HG02970 (cell line): Measurements from ENCODE around the gene SPATA16.

ENCODE experiments used
- ATAC-seq: cut with Tn5 transposase; IDR thresholded peaks from one replicate; pipeline ENCODE4 v1.9.1; 2021; ENCODE audit warnings: mild to moderate bottlenecking, moderate library complexity, moderate number of reproducible peaks; ENCODE audit not compliant: unreplicated experiment, low FRiP score

The SPATA16 gene

DNA sequence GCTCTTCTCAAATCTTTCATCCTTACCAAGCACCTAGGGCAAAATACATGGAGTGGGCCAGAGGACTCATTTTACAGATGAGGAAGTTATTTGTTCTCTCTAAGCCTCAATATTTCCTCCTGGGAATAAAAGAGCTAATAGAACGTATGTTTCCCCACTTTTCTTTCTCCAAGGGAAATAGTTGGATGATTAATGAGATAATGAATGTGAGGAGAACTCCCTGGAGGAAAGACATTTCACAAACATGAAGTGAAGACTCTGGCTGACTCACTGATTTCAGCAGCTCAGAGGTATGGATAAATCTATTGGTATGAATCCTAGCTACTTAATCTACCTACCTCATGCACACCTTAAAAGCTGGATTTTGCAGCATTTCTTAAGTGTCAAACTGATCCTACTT is 292.1 kb downstream of the SPATA16 start:
- ATAC-seq, result no peak

DNA sequence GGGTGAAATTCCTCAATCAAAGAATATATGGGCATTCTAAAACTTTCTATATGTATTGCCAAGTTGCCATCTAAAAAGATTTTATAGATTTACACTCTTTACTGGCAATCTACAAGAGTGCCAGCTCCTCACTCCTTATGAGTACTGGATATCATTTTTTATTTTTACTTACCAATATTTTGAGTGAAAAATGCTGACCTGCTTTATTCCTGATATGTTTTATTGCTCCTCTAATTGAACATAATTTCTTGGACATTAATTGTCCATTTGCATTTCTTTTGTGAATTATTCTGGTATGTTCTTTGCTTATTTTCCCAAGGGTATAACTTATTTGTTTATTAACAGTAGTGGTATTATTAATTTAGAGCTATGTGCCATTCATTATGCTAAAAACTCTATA is 293.7 kb downstream of the SPATA16 start:
- ATAC-seq, result no peak

DNA sequence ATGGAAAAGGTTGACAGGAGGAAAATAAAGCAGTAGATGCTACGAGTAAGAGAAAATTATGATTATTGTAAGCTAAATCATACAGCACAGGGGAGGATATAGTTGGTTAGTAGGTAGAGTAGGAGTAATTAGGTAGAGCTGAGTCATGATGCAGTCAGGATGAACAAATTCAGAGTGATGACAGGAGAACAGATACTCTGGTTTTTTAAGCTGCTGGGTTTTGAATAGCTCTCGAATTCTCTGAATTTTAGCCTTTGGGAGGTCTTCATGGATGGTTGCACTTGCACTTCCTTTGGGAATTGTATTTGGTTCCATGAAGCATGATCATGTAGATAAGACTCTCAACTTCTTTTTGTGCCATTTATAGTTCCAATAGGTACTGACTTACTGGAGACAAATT is 294.3 kb downstream of the SPATA16 start:
- no peak for ATAC-seq

DNA sequence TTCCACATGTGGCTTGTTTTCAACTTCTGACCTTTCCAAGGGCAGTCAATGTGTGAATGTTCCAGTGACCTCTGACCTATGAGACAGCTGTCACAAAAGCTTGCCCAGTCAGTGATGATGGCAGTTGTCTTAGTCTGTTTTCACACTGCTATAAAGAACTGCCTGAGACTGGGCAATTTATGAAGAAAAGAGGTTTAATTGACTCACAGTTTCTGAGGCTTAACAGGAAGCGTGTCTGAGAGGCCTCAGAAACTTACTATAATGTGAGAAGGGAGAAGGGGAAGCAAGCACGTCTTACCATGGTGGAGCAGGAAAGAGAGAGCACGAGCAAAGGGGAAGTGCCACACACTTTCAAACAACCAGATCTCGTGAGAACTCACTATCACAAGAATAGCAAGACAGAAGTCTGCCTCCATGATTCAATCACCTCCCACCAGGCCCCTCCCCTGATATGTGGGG is 294.9 kb downstream of the SPATA16 start:
- ATAC-seq, result no peak

- no peak for ATAC-seq
Observed at GRCh38 chr3:172844428-172844827, 296.6 kb downstream of the SPATA16 start.

DNA sequence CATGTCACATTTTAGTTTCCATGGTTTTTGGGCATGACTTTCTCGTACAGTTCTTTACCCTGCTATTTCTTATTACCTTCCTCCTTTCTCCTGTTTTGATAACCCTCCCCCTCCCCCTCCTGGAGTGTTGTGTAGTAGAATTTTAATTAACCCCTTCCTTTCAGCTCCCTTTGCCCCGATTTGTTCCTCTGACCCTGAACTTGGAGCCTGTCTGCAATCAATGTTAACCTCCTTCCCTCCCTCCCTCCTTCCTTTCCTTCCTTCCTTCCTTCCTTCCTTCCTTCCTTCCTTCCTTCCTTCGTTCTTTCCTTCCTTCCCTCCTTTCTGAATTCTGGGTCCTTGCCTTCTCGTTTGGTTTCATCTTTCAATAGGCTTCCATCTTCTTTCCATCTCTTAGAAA is 300.1 kb downstream of the SPATA16 start:
- no peak for ATAC-seq

DNA sequence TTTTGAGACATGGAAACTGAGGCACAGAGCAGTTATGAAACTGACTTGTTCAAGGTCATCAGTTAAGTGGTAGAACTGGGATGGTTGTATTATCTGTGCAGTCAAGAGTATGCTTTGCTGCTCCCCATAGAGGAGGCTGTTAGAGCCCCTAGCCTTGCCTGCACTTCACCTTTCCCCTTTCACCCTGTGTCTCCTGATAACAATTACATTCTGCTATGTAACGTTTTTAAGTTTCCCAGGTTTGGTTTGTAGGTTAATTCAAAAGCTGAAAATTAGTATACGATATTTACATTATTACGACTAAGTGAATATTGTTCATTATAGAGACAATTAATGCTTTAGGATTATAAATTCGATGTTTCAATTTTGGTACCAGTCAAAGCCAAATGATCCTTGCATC is 300.6 kb downstream of the SPATA16 start:
- no peak for ATAC-seq

DNA sequence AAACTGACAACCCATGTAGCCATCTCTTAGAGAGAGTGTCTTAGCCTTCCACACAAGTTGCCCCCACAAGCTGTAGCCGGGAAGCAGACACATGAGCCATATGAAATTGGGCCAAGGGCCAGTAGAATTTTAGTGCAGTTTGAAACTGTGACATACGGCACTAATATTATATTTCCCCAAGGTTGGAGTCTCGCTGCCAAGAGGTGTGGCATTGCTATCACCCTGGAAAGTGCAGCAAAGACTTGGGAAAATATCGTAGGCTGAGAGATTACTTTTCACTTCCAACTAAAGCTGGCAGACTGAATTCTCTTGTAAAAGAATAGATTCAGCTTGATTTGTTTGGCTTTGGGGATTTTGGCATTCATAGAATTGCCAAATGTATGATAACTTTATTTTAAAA is 301.4 kb downstream of the SPATA16 start:
- ATAC-seq, result no peak
